Mammary epithelial cell (primary cell): ENCODE measurements around the gene SLC25A45.

Experiments used
- CTCF ChIP-seq, 2 donors: IDR thresholded peaks in 1 of 2; conservative IDR thresholded peaks in 1 of 2; 2 replicates each; pipeline ENCODE4 v1.5.1; 2011 to 2012; ENCODE audit warnings: inconsistent platforms in 2 of 2, low read length in 2 of 2, mild to moderate bottlenecking in 2 of 2, control low read depth in 1 of 2, low read depth in 1 of 2; ENCODE audit not compliant: insufficient read depth in 1 of 2; ENCODE audit errors: extremely low read depth in 1 of 2
- EZH2 ChIP-seq: IDR thresholded peaks from 2 replicates; pipeline ENCODE4 v1.6.1; 2012; ENCODE audit warnings: low read length, inconsistent platforms, borderline replicate concordance

- TF ChIP-seq CTCF (conservative IDR thresholded peaks at IDR 0.05 in 1 of 2, IDR thresholded peaks at IDR 0.05 in 1 of 2; ENCODE audit: extremely low read depth in 1 of 2, insufficient read depth in 1 of 2, low read depth in 1 of 2, low read length in 2 of 2) (no peak), EZH2 (no peak)
Measured at GRCh38 chr11:65355013-65355775, 27.3 kb downstream of the SLC25A45 start.
